PC-3 (cell line): ENCODE data around the gene CYTIP.

Experiments
- EZH2phosphoT487 ChIP-seq: fragments of 300-600 bp; sonication (generic); IDR thresholded peaks from 2 replicates; pipeline ENCODE4 v1.6.1; 2018; ENCODE audit warnings: mild to moderate bottlenecking, antibody characterized with exemption, low read length, borderline replicate concordance
- TF ChIP-seq, protein P1 (sequence below): fragments of 300-600 bp; sonication (generic); conservative IDR thresholded peaks from 2 replicates; pipeline ENCODE4 v1.5.1; 2017; ENCODE audit warnings: antibody characterized with exemption, low read depth, mild to moderate bottlenecking, low read length

DNA sequence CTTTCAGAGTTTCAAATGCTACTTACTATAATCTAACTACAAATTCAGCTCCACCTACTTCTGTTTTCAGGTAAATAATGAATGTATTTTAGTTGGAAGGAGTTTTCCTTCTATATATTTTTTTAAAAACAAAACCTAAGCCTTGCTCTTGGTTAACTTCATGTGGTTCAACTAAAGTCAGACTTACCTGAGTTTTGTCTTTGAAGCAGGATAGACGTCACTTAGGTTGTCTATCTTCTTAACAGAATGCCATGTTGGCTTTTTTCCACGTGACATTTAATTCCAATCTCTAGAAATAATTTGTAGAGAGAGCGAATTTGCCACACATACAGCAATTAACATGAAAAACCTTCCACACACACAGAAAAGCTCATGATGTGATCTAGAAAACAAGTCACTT is 43.9 kb upstream of the CYTIP start:
- TF ChIP-seq, protein P1, sequence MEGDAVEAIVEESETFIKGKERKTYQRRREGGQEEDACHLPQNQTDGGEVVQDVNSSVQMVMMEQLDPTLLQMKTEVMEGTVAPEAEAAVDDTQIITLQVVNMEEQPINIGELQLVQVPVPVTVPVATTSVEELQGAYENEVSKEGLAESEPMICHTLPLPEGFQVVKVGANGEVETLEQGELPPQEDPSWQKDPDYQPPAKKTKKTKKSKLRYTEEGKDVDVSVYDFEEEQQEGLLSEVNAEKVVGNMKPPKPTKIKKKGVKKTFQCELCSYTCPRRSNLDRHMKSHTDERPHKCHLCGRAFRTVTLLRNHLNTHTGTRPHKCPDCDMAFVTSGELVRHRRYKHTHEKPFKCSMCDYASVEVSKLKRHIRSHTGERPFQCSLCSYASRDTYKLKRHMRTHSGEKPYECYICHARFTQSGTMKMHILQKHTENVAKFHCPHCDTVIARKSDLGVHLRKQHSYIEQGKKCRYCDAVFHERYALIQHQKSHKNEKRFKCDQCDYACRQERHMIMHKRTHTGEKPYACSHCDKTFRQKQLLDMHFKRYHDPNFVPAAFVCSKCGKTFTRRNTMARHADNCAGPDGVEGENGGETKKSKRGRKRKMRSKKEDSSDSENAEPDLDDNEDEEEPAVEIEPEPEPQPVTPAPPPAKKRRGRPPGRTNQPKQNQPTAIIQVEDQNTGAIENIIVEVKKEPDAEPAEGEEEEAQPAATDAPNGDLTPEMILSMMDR: no peak
- no peak for TF ChIP-seq EZH2phosphoT487
